Measurements from ENCODE around the gene GABRA4. TPM values are rescaled to one million over a fixed set of nuclear protein-coding genes. Genes with fewer than 3 reads are reported as not detected.

GABRA4 gene
- total RNA-seq, 1 experiment from 2014 or later, result not detected

GRCh38 chr4:46974891-46975543 lies 18.4 kb downstream of the GABRA4 start:
- no peaks in the 10 kb centered on the region for H3K9me3 Mint-ChIP-seq (ENCODE audit: low read depth, unreplicated experiment)
- H3K27ac Mint-ChIP-seq (ENCODE audit: unreplicated experiment), result no peak overlapping the region
- BruUV-seq (replicated peaks), result no TSS peak
- intact Hi-C loops (cut with micrococcal nuclease; ENCODE audit: unreplicated experiment), result no loop called here
- no peaks in the 10 kb centered on the region for H3K36me3 Mint-ChIP-seq (ENCODE audit: insufficient read depth, unreplicated experiment)
- CTCF ChIA-PET, result no interaction called here
- H3K27me3 Mint-ChIP-seq (ENCODE audit: unreplicated experiment), result peaks cover 26% of the 10 kb centered on the region
- TF ChIP-seq, protein P1, sequence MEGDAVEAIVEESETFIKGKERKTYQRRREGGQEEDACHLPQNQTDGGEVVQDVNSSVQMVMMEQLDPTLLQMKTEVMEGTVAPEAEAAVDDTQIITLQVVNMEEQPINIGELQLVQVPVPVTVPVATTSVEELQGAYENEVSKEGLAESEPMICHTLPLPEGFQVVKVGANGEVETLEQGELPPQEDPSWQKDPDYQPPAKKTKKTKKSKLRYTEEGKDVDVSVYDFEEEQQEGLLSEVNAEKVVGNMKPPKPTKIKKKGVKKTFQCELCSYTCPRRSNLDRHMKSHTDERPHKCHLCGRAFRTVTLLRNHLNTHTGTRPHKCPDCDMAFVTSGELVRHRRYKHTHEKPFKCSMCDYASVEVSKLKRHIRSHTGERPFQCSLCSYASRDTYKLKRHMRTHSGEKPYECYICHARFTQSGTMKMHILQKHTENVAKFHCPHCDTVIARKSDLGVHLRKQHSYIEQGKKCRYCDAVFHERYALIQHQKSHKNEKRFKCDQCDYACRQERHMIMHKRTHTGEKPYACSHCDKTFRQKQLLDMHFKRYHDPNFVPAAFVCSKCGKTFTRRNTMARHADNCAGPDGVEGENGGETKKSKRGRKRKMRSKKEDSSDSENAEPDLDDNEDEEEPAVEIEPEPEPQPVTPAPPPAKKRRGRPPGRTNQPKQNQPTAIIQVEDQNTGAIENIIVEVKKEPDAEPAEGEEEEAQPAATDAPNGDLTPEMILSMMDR (IDR thresholded peaks at IDR 0.05; ENCODE audit: unreplicated experiment), result no peak
- DNase-seq, result no peak
- no peak overlapping the region for H3K4me3 Mint-ChIP-seq (ENCODE audit: low read depth, unreplicated experiment)
- H3K4me1 Mint-ChIP-seq (ENCODE audit: low read depth, unreplicated experiment), result no peaks in the 10 kb centered on the region

DNA sequence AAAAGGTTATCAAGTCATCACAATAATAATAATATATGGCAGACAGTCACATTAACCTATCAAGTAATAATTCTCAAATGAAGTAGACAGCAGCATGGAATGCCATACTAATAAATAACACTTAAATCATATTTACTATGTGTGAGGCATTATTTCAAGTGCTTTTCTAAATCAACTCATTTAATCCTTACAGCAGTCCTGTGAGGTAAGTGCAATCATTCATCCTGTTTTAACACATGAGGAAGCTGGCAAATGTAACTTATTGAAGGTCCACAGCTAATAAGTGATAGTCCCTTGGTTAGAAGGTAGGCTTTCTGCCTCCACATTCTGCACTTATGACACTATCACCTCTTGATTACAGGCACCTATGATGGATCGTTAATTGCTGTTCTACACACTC lies 24.5 kb downstream of the GABRA4 start:
- Mint-ChIP-seq H3K4me3 (ENCODE audit: low read depth, unreplicated experiment) (no peak overlapping the region), H3K4me1 (ENCODE audit: low read depth, unreplicated experiment) (no peaks in the 10 kb centered on the region), H3K9me3 (ENCODE audit: low read depth, unreplicated experiment) (no peaks in the 10 kb centered on the region), H3K36me3 (ENCODE audit: insufficient read depth, unreplicated experiment) (no peaks in the 10 kb centered on the region), H3K27ac (ENCODE audit: unreplicated experiment) (no peak overlapping the region), H3K27me3 (ENCODE audit: unreplicated experiment) (peaks cover 3% of the 10 kb centered on the region)
- BruUV-seq (replicated peaks), result no TSS peak
- DNase-seq, result no peak
- CTCF ChIA-PET, result interaction anchor here (0.8 kb wide), 1 partner anchor 1140 kb away, joined by 3 read pairs; no protein-coding TSS in a partner anchor
- TF ChIP-seq, protein P1 (IDR thresholded peaks at IDR 0.05; ENCODE audit: unreplicated experiment), result no peak
- intact Hi-C loops (cut with micrococcal nuclease; ENCODE audit: unreplicated experiment), result no loop called here

DNA sequence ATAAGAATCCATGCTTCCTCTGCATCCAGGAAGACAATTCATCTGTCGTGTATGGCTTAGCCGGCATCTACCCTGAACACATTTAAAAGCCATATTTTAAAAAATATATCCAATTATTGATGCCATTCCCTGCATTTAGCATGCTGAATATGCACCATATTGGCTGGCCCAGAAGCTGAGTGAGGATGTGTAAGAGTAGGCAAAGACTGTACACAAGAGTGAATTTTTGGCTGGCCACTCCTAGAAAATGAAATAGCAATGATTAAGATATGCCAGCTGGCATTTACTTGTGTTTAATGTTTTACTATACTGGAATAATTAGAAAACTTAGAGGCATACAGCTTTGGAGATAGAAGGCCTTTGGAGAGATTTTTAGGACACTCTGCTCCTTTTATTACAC lies 25.8 kb downstream of the GABRA4 start:
- Mint-ChIP-seq H3K4me3 (ENCODE audit: low read depth, unreplicated experiment) (no peak overlapping the region), H3K27ac (ENCODE audit: unreplicated experiment) (no peak overlapping the region), H3K4me1 (ENCODE audit: low read depth, unreplicated experiment) (no peaks in the 10 kb centered on the region), H3K36me3 (ENCODE audit: insufficient read depth, unreplicated experiment) (no peaks in the 10 kb centered on the region), H3K27me3 (ENCODE audit: unreplicated experiment) (peaks cover 10% of the 10 kb centered on the region), H3K9me3 (ENCODE audit: low read depth, unreplicated experiment) (no peaks in the 10 kb centered on the region)
- DNase-seq, result no peak
- CTCF ChIA-PET, result no interaction called here
- TF ChIP-seq, protein P1 (IDR thresholded peaks at IDR 0.05; ENCODE audit: unreplicated experiment), result no peak
- intact Hi-C loops (cut with micrococcal nuclease; ENCODE audit: unreplicated experiment), result no loop called here
- BruUV-seq (replicated peaks), result no TSS peak

DNA sequence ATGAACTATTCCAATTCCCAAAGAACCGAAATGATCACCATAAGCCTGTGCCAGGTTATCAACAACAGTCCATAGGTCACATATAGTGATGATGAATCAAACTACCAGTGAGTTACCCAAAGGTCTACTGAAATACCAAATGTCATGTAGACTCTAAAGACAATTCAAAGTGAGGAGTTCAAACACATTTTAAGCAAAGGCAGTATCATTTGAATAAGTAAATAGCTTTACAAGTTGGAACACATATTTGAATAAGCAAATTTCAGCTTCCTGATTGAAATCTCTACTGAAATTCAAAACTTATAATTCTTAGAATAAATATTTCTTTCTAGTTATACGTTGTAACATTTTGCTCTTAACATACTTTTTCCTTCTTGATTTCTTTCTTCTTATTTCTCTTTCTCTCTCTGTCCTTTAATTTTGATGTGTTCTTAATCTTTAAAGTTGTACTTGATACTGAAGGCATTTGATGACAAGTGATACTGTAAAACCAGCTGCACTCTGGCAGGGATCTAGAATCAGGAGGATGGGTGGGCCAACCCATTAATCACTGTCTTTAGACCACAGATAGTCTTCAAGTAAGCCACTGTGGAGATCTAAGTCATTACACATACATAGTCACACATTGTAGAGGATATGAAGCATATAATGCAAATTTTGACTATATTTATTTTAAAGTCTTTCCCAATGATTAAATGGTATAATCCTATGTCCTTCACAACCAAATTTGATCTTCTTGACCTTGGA lies 34.5 kb downstream of the GABRA4 start:
- no peak overlapping the region for H3K4me3 Mint-ChIP-seq (ENCODE audit: low read depth, unreplicated experiment)
- CTCF ChIA-PET, result no interaction called here
- DNase-seq, result no peak
- H3K27me3 Mint-ChIP-seq (ENCODE audit: unreplicated experiment), result peaks cover 7% of the 10 kb centered on the region
- no TSS peak for BruUV-seq (replicated peaks)
- H3K36me3 Mint-ChIP-seq (ENCODE audit: insufficient read depth, unreplicated experiment), result no peaks in the 10 kb centered on the region
- intact Hi-C loops (cut with micrococcal nuclease; ENCODE audit: unreplicated experiment), result no loop called here
- TF ChIP-seq, protein P1 (IDR thresholded peaks at IDR 0.05; ENCODE audit: unreplicated experiment), result no peak
- H3K27ac Mint-ChIP-seq (ENCODE audit: unreplicated experiment), result no peak overlapping the region
- no peaks in the 10 kb centered on the region for H3K4me1 Mint-ChIP-seq (ENCODE audit: low read depth, unreplicated experiment)
- H3K9me3 Mint-ChIP-seq (ENCODE audit: low read depth, unreplicated experiment), result no peaks in the 10 kb centered on the region
